A549 (cell line): ENCODE results near the gene NPM1. TPM values are rescaled to one million over a fixed set of nuclear protein-coding genes. Genes with fewer than 3 reads are reported as not detected.

Source experiments
- ATAC-seq, 2 experiments: fragments of 200-7000 bp in 1 of 2; fragments of >200 bp in 1 of 2; cut with Nextera tagmentation in 1 of 2; cut with Tn5 transposase in 1 of 2; 3 replicates each; pipeline versions ENCODE4 v1.8.0 to v1.9.1; 2018 to 2020; ENCODE audit warnings: mild to moderate bottlenecking in 1 of 2, moderate library complexity in 1 of 2
- CTCF ChIA-PET: fragments of 300-600 bp; sonication (Branson Sonifier 250); formaldehyde crosslinking; extraction: SDS; loops from one replicate; lab custom pipeline; 2021; ENCODE audit warnings: antibody characterized with exemption, inconsistent platforms; lab: Yijun Ruan, JAX
- POLR2A ChIA-PET: fragments of 350-600 bp; formaldehyde crosslinking; extraction: SDS; loops from one replicate; lab custom pipeline; 2021; ENCODE audit warnings: antibody characterized with exemption, inconsistent platforms; lab: Yijun Ruan, JAX
- DNase-seq, 2 experiments: peaks; one replicate each; pipeline versions ENCODE4 v3.0.0 to v3.0.0-alpha.2; 2011 to 2016; ENCODE audit warnings: low read depth in 1 of 2, low spot score in 1 of 2
- FAIRE-seq: peaks from 2 replicates; lab custom pipeline; 2011; peaks lifted over from hg19 to GRCh38; lab: Jason Lieb, UNC
- H3K27ac ChIP-seq, 2 experiments: fragments of >200 bp; sonication (Bioruptor Twin); formaldehyde crosslinking; 3 replicates each; pipeline ENCODE4 v1.5.1; 2016 to 2017
- H3K4me1 ChIP-seq: fragments of >200 bp; sonication (Bioruptor Twin); formaldehyde crosslinking; 3 replicates; pipeline ENCODE4 v1.6.1; 2016
- H3K4me2 ChIP-seq: fragments of >200 bp; sonication (Bioruptor Twin); formaldehyde crosslinking; 3 replicates; pipeline ENCODE4 v1.6.1; 2016
- H3K4me3 ChIP-seq: fragments of >200 bp; sonication (Bioruptor Twin); formaldehyde crosslinking; 3 replicates; pipeline ENCODE4 v1.5.1; 2016
- H3K9me3 ChIP-seq: fragments of >200 bp; sonication (Bioruptor Twin); formaldehyde crosslinking; 3 replicates; pipeline ENCODE4 v1.6.1; 2016
- CHD2 ChIP-seq: fragments of 150-350 bp; IDR thresholded peaks from 2 replicates; pipeline ENCODE4 v1.6.1; 2014; ENCODE audit warnings: low read length; ENCODE audit not compliant: partially characterized antibody
- EP300 ChIP-seq, 2 experiments: fragments of >200 bp; sonication (Bioruptor Twin); formaldehyde crosslinking; IDR thresholded peaks; 2 replicates in 1 of 2; 3 replicates in 1 of 2; pipeline ENCODE4 v1.6.1; 2016 to 2017
- ESRRA ChIP-seq: fragments of 150-350 bp; IDR thresholded peaks from 2 replicates; pipeline ENCODE4 v1.6.1; 2014; ENCODE audit warnings: mild to moderate bottlenecking, low read length, borderline replicate concordance
- FOSB ChIP-seq: fragments of 250-450 bp; sonication (Bioruptor Pico); IDR thresholded peaks from 2 replicates; pipeline ENCODE4 v1.5.0; 2020; ENCODE audit warnings: mild to moderate bottlenecking, moderate library complexity
- GATA3 ChIP-seq: IDR thresholded peaks from 2 replicates; pipeline ENCODE4 v1.6.1; 2012; ENCODE audit warnings: borderline replicate concordance
- HOXA7 ChIP-seq: fragments of 250-450 bp; sonication (Bioruptor Pico); IDR thresholded peaks from 2 replicates; pipeline ENCODE4 v1.5.0; 2020; ENCODE audit warnings: mild to moderate bottlenecking, moderate library complexity
- HOXB13 ChIP-seq: fragments of 250-450 bp; sonication (Bioruptor Pico); IDR thresholded peaks from 2 replicates; pipeline ENCODE4 v1.5.0; 2020; ENCODE audit warnings: low read depth, mild to moderate bottlenecking, moderate library complexity
- HOXB5 ChIP-seq: fragments of 250-450 bp; sonication (Bioruptor Pico); IDR thresholded peaks from 2 replicates; pipeline ENCODE4 v1.5.0; 2020; ENCODE audit warnings: mild to moderate bottlenecking, moderate library complexity
- JUN ChIP-seq, 2 experiments: fragments of >200 bp; sonication (Bioruptor Twin); formaldehyde crosslinking; IDR thresholded peaks; 2 replicates in 1 of 2; 3 replicates in 1 of 2; pipeline ENCODE4 v1.6.1; 2016 to 2017
- JUNB ChIP-seq: fragments of >200 bp; sonication (Bioruptor Twin); formaldehyde crosslinking; IDR thresholded peaks from 2 replicates; pipeline ENCODE4 v1.6.1; 2016
- KDM1A ChIP-seq: fragments of 200-600 bp; sonication (generic); IDR thresholded peaks from 2 replicates; pipeline ENCODE4 v1.6.1; 2016; ENCODE audit warnings: low read depth, mild to moderate bottlenecking
- MAZ ChIP-seq: fragments of 150-350 bp; IDR thresholded peaks from 2 replicates; pipeline ENCODE4 v1.6.1; 2014; ENCODE audit warnings: antibody characterized with exemption, low read depth, low read length, borderline replicate concordance
- MYC ChIP-seq: IDR thresholded peaks from 2 replicates; pipeline ENCODE4 v1.6.1; 2012; ENCODE audit warnings: mild to moderate bottlenecking, inconsistent platforms, low read length, improper control_type of control experiment, borderline replicate concordance
- NPAS2 ChIP-seq: fragments of 250-450 bp; sonication (Bioruptor Pico); IDR thresholded peaks from 2 replicates; pipeline ENCODE4 v1.8.0; 2022; ENCODE audit warnings: mild to moderate bottlenecking, moderate library complexity, borderline replicate concordance
- PHF8 ChIP-seq: fragments of 200-600 bp; sonication (generic); IDR thresholded peaks from 2 replicates; pipeline ENCODE4 v1.6.1; 2016; ENCODE audit warnings: low read depth, mild to moderate bottlenecking, antibody characterized with exemption, moderate library complexity, borderline replicate concordance
- POLR2A ChIP-seq: IDR thresholded peaks from 2 replicates; pipeline ENCODE4 v1.6.1; 2012; ENCODE audit warnings: mild to moderate bottlenecking, low read length
- POLR2AphosphoS2 ChIP-seq: conservative IDR thresholded peaks from 2 replicates; pipeline ENCODE4 v1.6.1; 2012; ENCODE audit warnings: low read length, improper control_type of control experiment, inconsistent platforms
- RAD21 ChIP-seq, 2 experiments: fragments of >200 bp in 1 of 2; sonication (Bioruptor Twin) in 1 of 2; formaldehyde crosslinking in 1 of 2; IDR thresholded peaks in 1 of 2; conservative IDR thresholded peaks in 1 of 2; 2 replicates in 1 of 2; 3 replicates in 1 of 2; pipeline ENCODE4 v1.6.1; 2012 to 2018; ENCODE audit warnings: inconsistent platforms in 1 of 2
- SMC3 ChIP-seq: fragments of >200 bp; sonication (Bioruptor Twin); formaldehyde crosslinking; IDR thresholded peaks from 3 replicates; pipeline ENCODE4 v1.6.1; 2018; ENCODE audit warnings: inconsistent platforms
- SREBF2 ChIP-seq: fragments of 450-650 bp; IDR thresholded peaks from 2 replicates; pipeline ENCODE4 v1.6.1; 2014; ENCODE audit warnings: mild to moderate bottlenecking, moderate library complexity
- TFCP2L1 ChIP-seq: fragments of 250-450 bp; sonication (Bioruptor Pico); IDR thresholded peaks from 2 replicates; pipeline ENCODE4 v1.5.0; 2021; ENCODE audit warnings: mild to moderate bottlenecking
- TP53 ChIP-seq: fragments of 250-450 bp; sonication (Bioruptor Pico); IDR thresholded peaks from 2 replicates; pipeline ENCODE4 v1.5.0; 2021; ENCODE audit warnings: mild to moderate bottlenecking, moderate library complexity
- ZFP36 ChIP-seq: fragments of 450-650 bp; IDR thresholded peaks from 2 replicates; pipeline ENCODE4 v1.6.1; 2014; ENCODE audit warnings: borderline replicate concordance; ENCODE audit not compliant: partially characterized antibody
- ZSCAN20 ChIP-seq: fragments of 250-450 bp; sonication (Bioruptor Pico); IDR thresholded peaks from 2 replicates; pipeline ENCODE4 v1.8.0; 2022; ENCODE audit warnings: mild to moderate bottlenecking, moderate library complexity
- WGBS: methylation state at CpG from one replicate; pipeline ENCODE4 v1.1.6; 2017; ENCODE audit errors: missing lambda C conversion rate; 5-methylcytosine and 5-hydroxymethylcytosine counted together
- polyA plus RNA-seq, 4 experiments: library from polyadenylated mRNA; depleted of rRNA in 3 of 4; stranded (reverse); fragments of >200 nt; fragmentation: RNase III in 1 of 4; extraction: RNeasy Plus Mini Kit Qiagen cat#74134 plus additional on column Dnase treatment in 1 of 4; gene quantifications; 2 replicates in 3 of 4; 3 replicates in 1 of 4; pipeline ENCODE4 v1.2.3, GENCODE V29; 2011 to 2017
- TF ChIP-seq, protein P1 (sequence below): fragments of 250-450 bp; sonication (Bioruptor Pico); IDR thresholded peaks from 2 replicates; pipeline ENCODE4 v1.5.0; 2020; ENCODE audit warnings: low read depth, mild to moderate bottlenecking, moderate library complexity
- TF ChIP-seq, protein P2 (sequence below): IDR thresholded peaks from 2 replicates; pipeline ENCODE4 v1.6.1; 2012
- TF ChIP-seq, protein P3 (sequence below): fragments of >200 bp; sonication (Bioruptor Twin); formaldehyde crosslinking; IDR thresholded peaks from 2 replicates; pipeline ENCODE4 v1.6.1; 2016
- TF ChIP-seq, protein P4 (sequence below): fragments of 250-450 bp; sonication (Bioruptor Pico); IDR thresholded peaks from 2 replicates; pipeline ENCODE4 v1.5.0; 2021; ENCODE audit warnings: mild to moderate bottlenecking, moderate library complexity, borderline replicate concordance
- TF ChIP-seq, protein P5 (sequence below): fragments of >200 bp; sonication (Bioruptor Twin); formaldehyde crosslinking; IDR thresholded peaks from 3 replicates; pipeline ENCODE4 v1.5.1; 2016

NPM1 gene
- polyA plus RNA-seq, 2 of the 4 experiments (the other 2 are of a cell fraction): 3,380 to 5,196 TPM

DNA sequence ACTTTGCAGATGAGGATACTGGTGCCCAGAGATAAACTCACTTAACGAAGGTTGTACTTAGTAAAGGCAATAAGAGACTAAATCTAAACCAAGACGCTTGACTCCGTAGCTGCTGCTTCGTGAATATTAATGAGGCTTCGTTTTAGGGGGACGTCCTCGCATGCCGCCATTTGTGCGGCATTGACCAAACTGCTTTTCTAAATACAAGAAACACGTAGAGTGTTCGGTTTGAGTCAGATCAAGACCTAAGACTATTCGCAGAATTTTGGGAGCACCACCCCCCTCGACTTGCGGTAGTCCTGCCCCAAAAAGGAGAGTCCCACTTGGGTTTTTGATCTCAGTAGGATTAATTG is 1.1 kb downstream of the NPM1 start (continued):
- TF ChIP-seq TFCP2L1 (CRISPR knock-in tag) (0 out of 2 replicates have a peak, but pooled peaks have one; percentile 50), JUNB (no peak), NPAS2 (no peak), PHF8 (no peak), SMC3 (no peak), EP300 (IDR thresholded peaks at IDR 0.05) (no peak)
- TF ChIP-seq, protein P1, sequence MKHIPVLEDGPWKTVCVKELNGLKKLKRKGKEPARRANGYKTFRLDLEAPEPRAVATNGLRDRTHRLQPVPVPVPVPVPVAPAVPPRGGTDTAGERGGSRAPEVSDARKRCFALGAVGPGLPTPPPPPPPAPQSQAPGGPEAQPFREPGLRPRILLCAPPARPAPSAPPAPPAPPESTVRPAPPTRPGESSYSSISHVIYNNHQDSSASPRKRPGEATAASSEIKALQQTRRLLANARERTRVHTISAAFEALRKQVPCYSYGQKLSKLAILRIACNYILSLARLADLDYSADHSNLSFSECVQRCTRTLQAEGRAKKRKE (CRISPR knock-in tag): no peak

DNA sequence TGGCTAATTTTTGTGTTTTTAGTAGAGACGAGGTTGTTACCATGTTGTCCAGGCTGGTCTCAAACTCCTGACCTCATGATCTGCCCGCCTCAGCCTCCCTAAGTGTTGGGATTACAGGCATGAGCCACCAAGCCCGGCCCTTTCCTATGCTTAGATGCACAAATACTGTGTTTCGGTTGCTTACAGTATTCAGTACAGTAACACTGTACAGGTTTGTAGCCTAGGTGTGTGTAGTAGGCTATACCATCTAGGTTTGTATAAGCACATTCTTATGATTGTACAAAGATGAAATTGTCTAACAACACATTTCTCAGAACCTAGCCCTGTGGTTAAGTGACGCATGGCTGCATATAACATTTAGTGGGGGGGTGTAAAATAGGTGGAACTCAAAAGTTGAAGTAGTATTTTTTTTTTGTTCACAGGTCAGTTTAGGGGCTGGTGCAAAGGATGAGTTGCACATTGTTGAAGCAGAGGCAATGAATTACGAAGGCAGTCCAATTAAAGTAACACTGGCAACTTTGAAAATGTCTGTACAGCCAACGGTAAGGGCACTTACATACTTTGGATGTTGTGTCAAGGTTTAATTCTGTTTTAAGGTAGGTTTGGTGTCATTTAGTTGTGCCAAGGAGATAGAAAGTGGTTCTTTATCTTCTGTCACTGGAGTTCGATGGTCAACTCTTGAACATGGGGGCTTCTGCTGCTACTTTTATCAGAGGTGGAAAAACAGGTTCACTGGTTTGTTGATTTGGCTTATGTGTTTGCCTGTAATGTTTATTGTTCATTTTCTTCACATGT is 3.4 kb downstream of the NPM1 start:
- peak overlapping the region; percentile 77 for H3K4me2 ChIP-seq
- peak overlapping the region; percentile 77 for H3K4me3 ChIP-seq
- no peak for FAIRE-seq
- H3K4me1 ChIP-seq: peaks cover 57% of the 10 kb centered on the region
- DNase-seq: no peak
- TF ChIP-seq POLR2AphosphoS2 (peak; percentile 66; the same call in 1 of the 2 replicates), JUN (IDR thresholded peaks at IDR 0.05) (0 out of 5 replicates have a peak, but pooled peaks of 1 of the 2 experiments have one; percentile 17), ZFP36 (no peak), HOXB13 (CRISPR knock-in tag) (no peak), TP53 (peak; percentile 32; the same call in 1 of the 2 replicates), EP300 (IDR thresholded peaks at IDR 0.05) (no peak)
- H3K9me3 ChIP-seq: no peaks in the 10 kb centered on the region
- ChIA-PET POLR2A (no interaction called here), CTCF (no interaction called here)
- 24% methylated on average over 8 of the region's 8 CpGs for WGBS
- ATAC-seq: no peak
- peak overlapping the region in 1 of 2 experiments; percentile 14; a peak in 1 of 6 replicates for H3K27ac ChIP-seq

DNA sequence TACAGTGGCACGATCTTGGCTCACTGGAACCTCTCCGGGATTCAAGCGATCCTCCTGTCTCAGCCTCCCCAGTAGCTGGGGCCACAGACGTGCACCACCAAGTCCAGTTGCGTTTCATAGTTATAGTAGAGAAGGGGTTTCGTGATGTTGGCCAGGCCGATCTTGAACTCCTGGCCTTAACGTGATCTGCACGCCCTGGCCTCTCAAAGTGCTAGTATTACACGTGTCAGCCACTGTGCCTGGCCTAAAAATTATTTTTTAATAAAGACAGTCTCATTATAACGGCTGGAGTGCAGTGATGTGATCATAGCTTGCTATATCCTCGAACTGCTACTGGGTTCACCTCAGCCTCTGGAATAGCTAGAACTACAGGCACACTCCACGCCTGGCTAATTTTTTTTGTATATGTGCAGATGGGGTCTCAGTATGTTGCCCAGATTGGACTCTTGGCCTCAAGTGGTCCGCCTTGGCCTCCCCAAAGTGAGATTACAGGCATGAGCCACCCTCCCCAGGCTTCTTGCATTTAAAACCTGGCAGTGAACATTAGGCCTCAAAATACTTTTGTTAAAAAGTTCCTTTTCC is 4.4 kb downstream of the NPM1 start:
- POLR2A ChIA-PET: interaction anchor here (0.7 kb wide), 1 partner anchor 9 kb away, joined by 7 read pairs; no protein-coding TSS in a partner anchor
- 58% methylated on average over 14 of the region's 14 CpGs for WGBS
- ATAC-seq (no peak), DNase-seq (no peak), FAIRE-seq (no peak)
- H3K4me1 ChIP-seq: peaks cover 67% of the 10 kb centered on the region
- CTCF ChIA-PET: interaction anchor here (1.8 kb wide), 1 partner anchor 13 kb away, joined by 4 read pairs; no protein-coding TSS in a partner anchor
- peak overlapping the region; percentile 77 for H3K4me2 ChIP-seq
- peak overlapping the region; percentile 77 for H3K4me3 ChIP-seq
- no peak overlapping the region for H3K27ac ChIP-seq
- H3K9me3 ChIP-seq: no peaks in the 10 kb centered on the region
- TF ChIP-seq, protein P2, sequence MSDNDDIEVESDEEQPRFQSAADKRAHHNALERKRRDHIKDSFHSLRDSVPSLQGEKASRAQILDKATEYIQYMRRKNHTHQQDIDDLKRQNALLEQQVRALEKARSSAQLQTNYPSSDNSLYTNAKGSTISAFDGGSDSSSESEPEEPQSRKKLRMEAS: no peak
- TF ChIP-seq, protein P3, sequence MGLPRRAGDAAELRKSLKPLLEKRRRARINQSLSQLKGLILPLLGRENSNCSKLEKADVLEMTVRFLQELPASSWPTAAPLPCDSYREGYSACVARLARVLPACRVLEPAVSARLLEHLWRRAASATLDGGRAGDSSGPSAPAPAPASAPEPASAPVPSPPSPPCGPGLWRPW: no peak
- TF ChIP-seq FOSB (no peak), RAD21 (conservative IDR thresholded peaks at IDR 0.05 in 1 of 2, IDR thresholded peaks at IDR 0.05 in 1 of 2) (no peak), CHD2 (no peak), SREBF2 (no peak), POLR2A (no peak), GATA3 (no peak), ZFP36 (no peak), ESRRA (no peak), POLR2AphosphoS2 (0 out of 2 replicates have a peak, but pooled peaks have one; percentile 41), NPAS2 (no peak), ZSCAN20 (CRISPR knock-in tag) (no peak), KDM1A (no peak), HOXB5 (no peak), MAZ (no peak), JUNB (no peak), MYC (no peak), HOXA7 (CRISPR knock-in tag) (0 out of 2 replicates have a peak, but pooled peaks have one; percentile 57), TP53 (0 out of 2 replicates have a peak, but pooled peaks have one; percentile 61)
- TF ChIP-seq, protein P4, sequence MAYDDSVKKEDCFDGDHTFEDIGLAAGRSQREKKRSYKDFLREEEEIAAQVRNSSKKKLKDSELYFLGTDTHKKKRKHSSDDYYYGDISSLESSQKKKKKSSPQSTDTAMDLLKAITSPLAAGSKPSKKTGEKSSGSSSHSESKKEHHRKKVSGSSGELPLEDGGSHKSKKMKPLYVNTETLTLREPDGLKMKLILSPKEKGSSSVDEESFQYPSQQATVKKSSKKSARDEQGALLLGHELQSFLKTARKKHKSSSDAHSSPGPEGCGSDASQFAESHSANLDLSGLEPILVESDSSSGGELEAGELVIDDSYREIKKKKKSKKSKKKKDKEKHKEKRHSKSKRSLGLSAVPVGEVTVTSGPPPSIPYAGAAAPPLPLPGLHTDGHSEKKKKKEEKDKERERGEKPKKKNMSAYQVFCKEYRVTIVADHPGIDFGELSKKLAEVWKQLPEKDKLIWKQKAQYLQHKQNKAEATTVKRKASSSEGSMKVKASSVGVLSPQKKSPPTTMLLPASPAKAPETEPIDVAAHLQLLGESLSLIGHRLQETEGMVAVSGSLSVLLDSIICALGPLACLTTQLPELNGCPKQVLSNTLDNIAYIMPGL (CRISPR knock-in tag): no peak
- TF ChIP-seq, protein P5, sequence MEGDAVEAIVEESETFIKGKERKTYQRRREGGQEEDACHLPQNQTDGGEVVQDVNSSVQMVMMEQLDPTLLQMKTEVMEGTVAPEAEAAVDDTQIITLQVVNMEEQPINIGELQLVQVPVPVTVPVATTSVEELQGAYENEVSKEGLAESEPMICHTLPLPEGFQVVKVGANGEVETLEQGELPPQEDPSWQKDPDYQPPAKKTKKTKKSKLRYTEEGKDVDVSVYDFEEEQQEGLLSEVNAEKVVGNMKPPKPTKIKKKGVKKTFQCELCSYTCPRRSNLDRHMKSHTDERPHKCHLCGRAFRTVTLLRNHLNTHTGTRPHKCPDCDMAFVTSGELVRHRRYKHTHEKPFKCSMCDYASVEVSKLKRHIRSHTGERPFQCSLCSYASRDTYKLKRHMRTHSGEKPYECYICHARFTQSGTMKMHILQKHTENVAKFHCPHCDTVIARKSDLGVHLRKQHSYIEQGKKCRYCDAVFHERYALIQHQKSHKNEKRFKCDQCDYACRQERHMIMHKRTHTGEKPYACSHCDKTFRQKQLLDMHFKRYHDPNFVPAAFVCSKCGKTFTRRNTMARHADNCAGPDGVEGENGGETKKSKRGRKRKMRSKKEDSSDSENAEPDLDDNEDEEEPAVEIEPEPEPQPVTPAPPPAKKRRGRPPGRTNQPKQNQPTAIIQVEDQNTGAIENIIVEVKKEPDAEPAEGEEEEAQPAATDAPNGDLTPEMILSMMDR: no peak
